Cardiac atrium fibroblast (primary cell): ENCODE data around the gene EIF5. TPM values are rescaled to one million over a fixed set of nuclear protein-coding genes. Genes with fewer than 3 reads are reported as not detected.

Experiments used
- total RNA-seq: library from RNA; depleted of rRNA; stranded (reverse); fragments of >200 nt; gene quantifications from 2 replicates; pipeline ENCODE4 v1.2.3, GENCODE V29; 2015

The EIF5 gene
- 97.7 and 145 TPM in 2 replicates for total RNA-seq

DNA sequence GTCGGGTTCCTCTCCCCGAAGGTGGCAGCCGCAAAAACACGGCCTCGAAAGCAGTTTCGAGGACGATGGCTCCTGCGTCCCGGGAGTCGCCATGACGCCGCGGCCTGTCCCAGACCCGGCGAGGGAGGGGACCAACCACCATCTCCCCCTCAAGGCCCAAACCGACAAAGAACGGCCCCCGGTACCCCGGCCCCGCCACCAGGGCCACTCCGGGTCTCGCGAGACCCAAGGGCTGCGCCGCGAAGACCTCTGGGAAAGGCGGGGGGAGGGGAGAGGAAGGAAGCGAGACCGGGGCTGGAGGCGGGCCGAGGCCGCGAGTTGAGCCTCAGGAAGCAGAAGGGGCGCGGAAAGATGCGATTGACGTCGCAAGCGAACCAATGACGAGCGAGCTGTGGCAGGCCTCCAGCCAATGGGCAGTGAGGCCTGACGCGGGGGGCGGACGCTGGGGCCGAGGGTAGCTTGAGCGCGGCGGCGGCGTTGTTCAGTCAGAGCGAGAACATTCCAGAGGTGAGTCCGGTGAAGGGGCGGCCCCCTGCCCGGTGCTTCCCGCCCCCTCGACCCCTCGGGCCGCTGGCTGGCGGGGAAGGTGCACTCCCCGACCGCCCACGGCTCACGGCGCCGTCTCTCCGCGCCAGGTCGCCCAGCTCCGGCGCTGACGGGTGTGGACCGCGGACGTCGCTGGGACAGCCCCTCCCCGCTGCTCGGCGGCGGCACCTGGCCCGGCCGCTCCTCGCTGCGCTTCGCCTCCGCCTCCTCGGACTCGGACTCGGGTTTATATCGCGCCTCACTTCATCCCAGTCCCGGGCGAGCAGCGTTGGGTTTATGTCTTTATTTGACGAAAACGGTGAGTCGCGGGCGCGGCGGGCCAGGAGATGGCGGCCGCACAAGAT lies at the start of gene EIF5:
TSS of gene EIF5 (plus strand) at position 484 of the 890 bp plus-strand sequence. CDS start 1,624 bp downstream, outside the sequence.

GRCh38 chr14:103385152-103385928 lies 51.3 kb downstream of the EIF5 start, which contains the start of gene MARK3:
TSS of gene MARK3 (plus strand) at chr14:103385415. CDS start at chr14:103386030, 615 bp downstream.

Other genes with a start within 250 kb of the EIF5 start
- 1.6 TPM in 1 of 2 replicates, not detected in the other for gene EXOC3L4, start 239.5 kb upstream of the EIF5 start, total RNA-seq
- 95.1 and 113 TPM in 2 replicates for gene TNFAIP2, start 210.8 kb upstream of the EIF5 start, total RNA-seq
- 50.5 and 54.9 TPM in 2 replicates for gene MARK3, start 51.2 kb downstream of the EIF5 start, total RNA-seq
- gene CKB, start 188.6 kb downstream of the EIF5 start, total RNA-seq: 44.9 and 67.9 TPM in 2 replicates
- 8.1 and 11.2 TPM in 2 replicates for gene TRMT61A, start 195.0 kb downstream of the EIF5 start, total RNA-seq
- gene BAG5, start 228.4 kb downstream of the EIF5 start, total RNA-seq: 19.7 and 21.1 TPM in 2 replicates
- gene COA8, start 228.7 kb downstream of the EIF5 start, total RNA-seq: 27.5 and 57.8 TPM in 2 replicates